Progenitor cell of endocrine pancreas (in vitro differentiated cells): ENCODE results near the gene KRT8. TPM values are rescaled to one million over a fixed set of nuclear protein-coding genes. Genes with fewer than 3 reads are reported as not detected.

Source experiments
- DNase-seq: peaks from one replicate; pipeline ENCODE4 v3.0.0; 2021; ENCODE audit warnings: low spot score; ENCODE audit not compliant: unreplicated experiment
- H3K27ac Mint-ChIP-seq: 2 replicates; pipeline ENCODE4 v1.8.0; 2021; ENCODE audit warnings: mild to moderate bottlenecking, moderate library complexity, mixed read lengths
- H3K27me3 Mint-ChIP-seq: 2 replicates; pipeline ENCODE4 v1.8.0; 2021; ENCODE audit warnings: mixed read lengths
- H3K36me3 Mint-ChIP-seq: 2 replicates; pipeline ENCODE4 v1.8.0; 2022; ENCODE audit warnings: mixed read lengths; ENCODE audit not compliant: insufficient read depth
- H3K4me1 Mint-ChIP-seq: 2 replicates; pipeline ENCODE4 v1.8.0; 2021; ENCODE audit warnings: low read depth, mixed read lengths
- H3K4me3 Mint-ChIP-seq: 2 replicates; pipeline ENCODE4 v1.8.0; 2021; ENCODE audit warnings: low read depth, mild to moderate bottlenecking, moderate library complexity, mixed read lengths
- H3K9me3 Mint-ChIP-seq: 2 replicates; pipeline ENCODE4 v1.8.0; 2021; ENCODE audit warnings: low read depth, mixed read lengths
- CTCF ChIP-seq: fragments of 200-600 bp; sonication (generic); IDR thresholded peaks from one replicate; pipeline ENCODE4 v1.5.0; 2021; ENCODE audit warnings: antibody characterized with exemption, mild to moderate bottlenecking; ENCODE audit not compliant: unreplicated experiment
- total RNA-seq: library from RNA; stranded (reverse); gene quantifications from 2 replicates; pipeline ENCODE4 v1.2.1, GENCODE V29; 2021

Gene KRT8
- total RNA-seq, 1 donor from 2014 or later, result 1,180 TPM

GRCh38 chr12:52871291-52872039 lies 33.4 kb downstream of the KRT8 start:
- H3K36me3 Mint-ChIP-seq, result no peaks in the 10 kb centered on the region
- H3K4me1 Mint-ChIP-seq, result peaks cover 16% of the 10 kb centered on the region
- no peak overlapping the region for H3K4me3 Mint-ChIP-seq
- H3K27me3 Mint-ChIP-seq, result peaks cover 51% of the 10 kb centered on the region
- no peak for DNase-seq
- TF ChIP-seq CTCF, result no peak
- no peak overlapping the region for H3K27ac Mint-ChIP-seq
- no peaks in the 10 kb centered on the region for H3K9me3 Mint-ChIP-seq

GRCh38 chr12:52870361-52871290 lies 34.2 kb downstream of the KRT8 start:
- Mint-ChIP-seq H3K27ac (no peak overlapping the region), H3K27me3 (peaks cover 45% of the 10 kb centered on the region), H3K4me3 (no peak overlapping the region), H3K36me3 (no peaks in the 10 kb centered on the region), H3K4me1 (peaks cover 16% of the 10 kb centered on the region), H3K9me3 (no peaks in the 10 kb centered on the region)
- peak; percentile 64 for DNase-seq
- TF ChIP-seq CTCF, result peak; percentile 80

GRCh38 chr12:52867642-52868041 lies 37.2 kb downstream of the KRT8 start:
- Mint-ChIP-seq H3K27ac (no peak overlapping the region), H3K9me3 (no peaks in the 10 kb centered on the region), H3K36me3 (no peaks in the 10 kb centered on the region), H3K4me1 (peaks cover 3% of the 10 kb centered on the region), H3K4me3 (no peak overlapping the region), H3K27me3 (peaks cover 23% of the 10 kb centered on the region)
- no peak for TF ChIP-seq CTCF
- DNase-seq, result no peak

- H3K27ac Mint-ChIP-seq, result no peak overlapping the region
- H3K9me3 Mint-ChIP-seq, result no peaks in the 10 kb centered on the region
- no peak for TF ChIP-seq CTCF
- H3K27me3 Mint-ChIP-seq, result peaks cover 18% of the 10 kb centered on the region
- H3K4me1 Mint-ChIP-seq, result no peaks in the 10 kb centered on the region
- no peak overlapping the region for H3K4me3 Mint-ChIP-seq
- no peaks in the 10 kb centered on the region for H3K36me3 Mint-ChIP-seq
- no peak for DNase-seq
Measured at GRCh38 chr12:52867152-52867551, 37.7 kb downstream of the KRT8 start.
